Activated T-cell treated with anti-CD3 and anti-CD28 coated beads for 24 hours (primary cell): Measurements from ENCODE around the gene MSI2.

ENCODE experiments used
- DNase-seq: peaks from one replicate; pipeline ENCODE4 v3.0.0-alpha.2; 2020; ENCODE audit warnings: low read depth

The MSI2 gene

GRCh38 chr17:57665696-57666095, 409.4 kb downstream of the MSI2 start:
- DNase-seq, result no peak

- no peak for DNase-seq
Observed at GRCh38 chr17:57666201-57666870, 410.0 kb downstream of the MSI2 start.

GRCh38 chr17:57666946-57667345, 410.6 kb downstream of the MSI2 start:
- no peak for DNase-seq

GRCh38 chr17:57667461-57667923, 411.2 kb downstream of the MSI2 start:
- no peak for DNase-seq

- no peak for DNase-seq
Observed at GRCh38 chr17:57668332-57668731, 412.0 kb downstream of the MSI2 start.

GRCh38 chr17:57669671-57670529, 413.6 kb downstream of the MSI2 start:
- no peak for DNase-seq

GRCh38 chr17:57670769-57671569, 414.6 kb downstream of the MSI2 start:
- no peak for DNase-seq

- DNase-seq, result peak; percentile 47
Observed at GRCh38 chr17:57671667-57672632, 415.6 kb downstream of the MSI2 start.

- DNase-seq, result no peak
Observed at GRCh38 chr17:57672971-57673370, 416.6 kb downstream of the MSI2 start.

GRCh38 chr17:57674894-57675293, 418.6 kb downstream of the MSI2 start:
- no peak for DNase-seq

- no peak for DNase-seq
Observed at GRCh38 chr17:57675427-57676387, 419.4 kb downstream of the MSI2 start.

- DNase-seq, result no peak
Observed at GRCh38 chr17:57676543-57676942, 420.2 kb downstream of the MSI2 start.

- no peak for DNase-seq
Observed at GRCh38 chr17:57677301-57677700, 421.0 kb downstream of the MSI2 start.

GRCh38 chr17:57677858-57678257, 421.5 kb downstream of the MSI2 start:
- DNase-seq, result no peak

GRCh38 chr17:57678393-57678792, 422.1 kb downstream of the MSI2 start:
- DNase-seq, result no peak

GRCh38 chr17:57679356-57679755, 423.0 kb downstream of the MSI2 start:
- no peak for DNase-seq

- DNase-seq, result no peak
Observed at GRCh38 chr17:57679906-57680695, 423.8 kb downstream of the MSI2 start.

GRCh38 chr17:57682701-57683100, 426.4 kb downstream of the MSI2 start:
- no peak for DNase-seq
